IMR-90 (cell line): ENCODE results near the gene ZFR. TPM values are rescaled to one million over a fixed set of nuclear protein-coding genes. Genes with fewer than 3 reads are reported as not detected.

Experiments used
- ATAC-seq: fragments of 200-7000 bp; cut with Tn5 transposase; 2 replicates; pipeline ENCODE4 v1.9.1; 2020; ENCODE audit warnings: low read depth, mild to moderate bottlenecking, moderate library complexity
- BruUV-seq: library from RNA; stranded (reverse); fragments of 400-500 nt; replicated peaks from 2 replicates; lab custom pipeline; 2021; lab: Mats Ljungman, UMichigan
- CTCF ChIA-PET: fragments of 300-600 bp; formaldehyde crosslinking; extraction: SDS; loops from one replicate; lab custom pipeline; 2021; ENCODE audit warnings: antibody characterized with exemption; lab: Yijun Ruan, JAX
- POLR2A ChIA-PET: fragments of 300-600 bp; sonication (Branson Sonifier 250); formaldehyde crosslinking; loops from one replicate; lab custom pipeline; 2022; ENCODE audit warnings: antibody characterized with exemption; ENCODE audit not compliant: unreplicated experiment; lab: Charles Lee
- DNase-seq: peaks from one replicate; pipeline ENCODE4 v3.0.0; 2013
- H2AFZ ChIP-seq: replicated peaks from 2 replicates; pipeline ENCODE3; 2013; ENCODE audit warnings: low read length, mild to moderate bottlenecking; ENCODE audit not compliant: poor library complexity
- H2AK5ac ChIP-seq: 2 replicates; pipeline ENCODE4 v1.6.1; 2013; ENCODE audit warnings: low read depth, low read length, inconsistent platforms
- H2AK9ac ChIP-seq: replicated peaks from 2 replicates; pipeline ENCODE3; 2013; ENCODE audit warnings: mild to moderate bottlenecking, low read depth, low read length, moderate library complexity; ENCODE audit not compliant: poor library complexity
- H2BK120ac ChIP-seq: 2 replicates; pipeline ENCODE4 v1.6.1; 2013; ENCODE audit warnings: low read depth, low read length, inconsistent platforms
- H2BK15ac ChIP-seq: 3 replicates; pipeline ENCODE4 v1.6.1; 2013; ENCODE audit warnings: low read depth, low read length, inconsistent platforms
- H2BK20ac ChIP-seq: 2 replicates; pipeline ENCODE4 v1.6.1; 2013; ENCODE audit warnings: low read depth, mild to moderate bottlenecking, inconsistent platforms, low read length, moderate library complexity
- H2BK5ac ChIP-seq: 2 replicates; pipeline ENCODE4 v1.6.1; 2013; ENCODE audit warnings: mild to moderate bottlenecking, low read depth, low read length, inconsistent platforms; ENCODE audit not compliant: poor library complexity, severe bottlenecking
- H3K14ac ChIP-seq: replicated peaks from 2 replicates; pipeline ENCODE4 v1.6.1; 2013; ENCODE audit warnings: low read depth, low read length, inconsistent platforms
- H3K18ac ChIP-seq: 2 replicates; pipeline ENCODE4 v1.6.1; 2013; ENCODE audit warnings: low read depth, low read length, control low read depth
- H3K23ac ChIP-seq: 2 replicates; pipeline ENCODE4 v1.6.1; 2013; ENCODE audit warnings: low read depth, low read length, inconsistent platforms
- H3K27ac ChIP-seq: 2 replicates; pipeline ENCODE4 v1.5.1; 2013; ENCODE audit warnings: mild to moderate bottlenecking, control low read depth, low read length; ENCODE audit not compliant: insufficient read depth
- H3K27me3 ChIP-seq: 2 replicates; pipeline ENCODE4 v1.6.1; 2013; ENCODE audit warnings: low read length; ENCODE audit not compliant: control insufficient read depth, insufficient read depth
- H3K36me3 ChIP-seq: 2 replicates; pipeline ENCODE4 v1.6.1; 2013; ENCODE audit warnings: low read length, mixed read lengths; ENCODE audit not compliant: control insufficient read depth, insufficient read depth
- H3K4ac ChIP-seq: 2 replicates; pipeline ENCODE4 v1.6.1; 2013; ENCODE audit warnings: low read depth, low read length, inconsistent platforms
- H3K4me1 ChIP-seq: 2 replicates; pipeline ENCODE4 v1.6.1; 2013; ENCODE audit warnings: low read length, mixed read lengths; ENCODE audit not compliant: control insufficient read depth, insufficient read depth
- H3K4me2 ChIP-seq: 2 replicates; pipeline ENCODE4 v1.6.1; 2013; ENCODE audit warnings: low read depth, mild to moderate bottlenecking, control low read depth, low read length, moderate library complexity
- H3K4me3 ChIP-seq: 2 replicates; pipeline ENCODE4 v1.5.1; 2013; ENCODE audit warnings: low read depth, mild to moderate bottlenecking, control low read depth, low read length, moderate library complexity; ENCODE audit not compliant: insufficient read depth
- H3K56ac ChIP-seq: 2 replicates; pipeline ENCODE4 v1.6.1; 2013; ENCODE audit warnings: low read length, inconsistent platforms; ENCODE audit not compliant: insufficient read depth; ENCODE audit errors: extremely low read depth
- H3K79me1 ChIP-seq, 2 experiments: 2 replicates each; pipeline ENCODE4 v1.6.1; 2013; ENCODE audit warnings: low read length in 2 of 2, inconsistent platforms in 1 of 2, low read depth in 1 of 2
- H3K9ac ChIP-seq: 2 replicates; pipeline ENCODE4 v1.6.1; 2013; ENCODE audit warnings: low read depth, low read length, control low read depth
- H3K9me1 ChIP-seq: 2 replicates; pipeline ENCODE4 v1.6.1; 2013; ENCODE audit warnings: low read length, inconsistent platforms; ENCODE audit not compliant: insufficient read depth
- H3K9me3 ChIP-seq: 2 replicates; pipeline ENCODE4 v1.6.1; 2013; ENCODE audit warnings: low read length; ENCODE audit not compliant: control insufficient read depth, insufficient read depth
- H4K20me1 ChIP-seq: 2 replicates; pipeline ENCODE4 v1.6.1; 2013; ENCODE audit warnings: low read length, inconsistent platforms; ENCODE audit not compliant: insufficient read depth
- H4K5ac ChIP-seq: 2 replicates; pipeline ENCODE4 v1.6.1; 2013; ENCODE audit warnings: mild to moderate bottlenecking, low read depth, low read length, control low read depth
- H4K8ac ChIP-seq, 2 experiments: 2 replicates each; pipeline ENCODE4 v1.6.1; 2013; ENCODE audit warnings: low read depth in 2 of 2, low read length in 2 of 2, control low read depth in 1 of 2, inconsistent platforms in 1 of 2
- H4K91ac ChIP-seq: 2 replicates; pipeline ENCODE4 v1.6.1; 2013; ENCODE audit warnings: low read depth, low read length, inconsistent platforms; ENCODE audit not compliant: insufficient read depth
- CEBPB ChIP-seq: IDR thresholded peaks from 2 replicates; pipeline ENCODE4 v1.6.1; 2012; ENCODE audit warnings: low read depth, low read length, improper control_type of control experiment
- CHD1 ChIP-seq: IDR thresholded peaks from 2 replicates; pipeline ENCODE4 v1.6.1; 2012; ENCODE audit warnings: low read depth, low read length, improper control_type of control experiment
- WGBS, 2 experiments: methylation state at CpG; one replicate each; pipeline versions ENCODE4 v1.1.5 to v1.1.7; 2013; ENCODE audit warnings: missing lambda C conversion rate in 2 of 2; ENCODE audit not compliant: insufficient read length in 1 of 2; ENCODE audit errors: extremely low coverage in 2 of 2; 5-methylcytosine and 5-hydroxymethylcytosine counted together
- dilution Hi-C: fragments of 300-500 bp; cut with HindIII; formaldehyde crosslinking; loops from one replicate; pipeline ENCODE4 v1.14.3; 2018; ENCODE audit warnings: low sequenced_read_pairs; ENCODE audit not compliant: unreplicated experiment
- in situ Hi-C: fragments of 300-500 bp; cut with MboI; formaldehyde crosslinking; loops from 3 replicates; pipeline ENCODE4 v1.14.3; 2019; ENCODE audit warnings: low sequenced_read_pairs, inconsistent platforms, mixed read lengths
- intact Hi-C: fragments of 100-400 bp; cut with micrococcal nuclease; formaldehyde crosslinking; loops from 2 replicates; pipeline ENCODE4 v1.10.0; 2022
- polyA plus RNA-seq, 3 experiments: library from polyadenylated mRNA; depleted of rRNA; stranded (reverse); fragments of >200 nt; gene quantifications; 2 replicates each; pipeline ENCODE4 v1.2.3, GENCODE V29; 2012; ENCODE audit warnings: low replicate concordance in 1 of 3
- total RNA-seq: library from RNA; depleted of rRNA; stranded (reverse); fragments of >200 nt; gene quantifications from 2 replicates; pipeline ENCODE4 v1.2.3, GENCODE V29; 2012

Gene ZFR
- total and polyA plus RNA-seq, 2 of the 4 experiments (the other 2 are of a cell fraction), result 30.4 to 81.4 TPM

GRCh38 chr5:32332361-32332760, 112.2 kb downstream of the ZFR start:
- Histone ChIP-seq H3K56ac (no peak overlapping the region), H2AK5ac (no peak overlapping the region; the same call in 1 of the 2 replicates), H3K36me3 (no peaks in the 10 kb centered on the region), H3K9me3 (no peaks in the 10 kb centered on the region), H3K4me3 (no peak overlapping the region), H2AK9ac (no peak overlapping the region), H3K23ac (no peak overlapping the region), H4K8ac (no peak overlapping the region), H3K9me1 (no peaks in the 10 kb centered on the region), H2BK20ac (no peak overlapping the region), H3K4me1 (no peaks in the 10 kb centered on the region), H2AFZ (no peak overlapping the region), H2BK15ac (no peak overlapping the region), H4K5ac (no peak overlapping the region), H3K79me1 (no peaks in the 10 kb centered on the region), H3K4ac (no peak overlapping the region), H3K27me3 (no peaks in the 10 kb centered on the region), H3K9ac (no peak overlapping the region), H2BK120ac (no peak overlapping the region), H3K14ac (no peak overlapping the region), H4K91ac (no peak overlapping the region), H3K27ac (no peak overlapping the region), H3K18ac (no peak overlapping the region), H2BK5ac (no peak overlapping the region), H4K20me1 (no peaks in the 10 kb centered on the region), H3K4me2 (no peak overlapping the region)
- no TSS peak for BruUV-seq
- no peak for ATAC-seq
- DNase-seq, result no peak
- ChIA-PET POLR2A (no interaction called here), CTCF (no interaction called here)
- TF ChIP-seq CEBPB (no peak), CHD1 (no peak)
- WGBS, 2 experiments, result no CpG with 5 or more reads among the region's 1 CpG
- dilution Hi-C loops (no loop called here), intact Hi-C loops (no loop called here), in situ Hi-C loops (no loop called here)
